Mucosa of rectum (tissue), 2 donors: ENCODE measurements around the gene ABCB6.

Experiments
- H3K27ac ChIP-seq, 2 donors: one replicate each; pipeline ENCODE4 v1.7.0; 2013; ENCODE audit warnings: inconsistent platforms in 2 of 2, low read depth in 2 of 2, low read length in 2 of 2
- H3K27me3 ChIP-seq, 2 donors: one replicate each; pipeline ENCODE4 v1.7.0; 2013; ENCODE audit warnings: low read length in 2 of 2; ENCODE audit not compliant: control insufficient read depth in 2 of 2, insufficient read depth in 2 of 2
- H3K36me3 ChIP-seq, 2 donors: one replicate each; pipeline ENCODE4 v1.7.0; 2013; ENCODE audit warnings: low read length in 2 of 2; ENCODE audit not compliant: control insufficient read depth in 2 of 2, insufficient read depth in 2 of 2
- H3K4me1 ChIP-seq, 2 donors: one replicate each; pipeline ENCODE4 v1.7.0; 2013; ENCODE audit warnings: low read length in 2 of 2, mild to moderate bottlenecking in 1 of 2; ENCODE audit not compliant: control insufficient read depth in 2 of 2, insufficient read depth in 2 of 2
- H3K4me3 ChIP-seq, 2 donors: one replicate each; pipeline ENCODE4 v1.7.0; 2013; ENCODE audit warnings: low read length in 2 of 2
- H3K9ac ChIP-seq, 2 donors: one replicate each; pipeline ENCODE4 v1.7.0; 2013; ENCODE audit warnings: low read length in 2 of 2, low read depth in 1 of 2, mild to moderate bottlenecking in 1 of 2
- H3K9me3 ChIP-seq, 2 donors: one replicate each; pipeline ENCODE4 v1.7.0; 2013; ENCODE audit warnings: low read length in 2 of 2; ENCODE audit not compliant: control insufficient read depth in 2 of 2
- donor health status: healthy.
- donor health status: Normal muscosa, but diverticular disease.

ABCB6 gene

DNA sequence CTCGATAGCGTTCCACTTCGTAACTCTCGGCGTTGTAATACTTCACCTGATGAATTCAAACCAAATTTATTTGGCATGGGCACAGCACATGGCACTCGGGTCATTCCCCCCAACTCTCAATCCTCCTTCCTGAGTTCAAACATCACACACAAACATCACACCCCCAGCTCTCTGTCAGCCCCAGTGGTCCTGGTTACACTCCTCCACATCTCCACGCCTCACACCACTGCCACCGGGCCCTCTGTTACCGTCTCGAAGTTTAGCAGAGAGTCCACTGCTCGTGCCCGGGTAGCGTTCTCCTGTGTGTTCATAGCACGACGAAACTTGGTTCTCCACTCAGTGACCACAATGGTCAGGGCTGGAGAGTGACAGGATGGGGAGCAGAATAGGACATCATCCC lies 4.6 kb downstream of the ABCB6 start:
- Histone ChIP-seq H3K27ac (no peak overlapping the region), H3K9me3 (no peaks in the 10 kb centered on the region), H3K9ac (no peak overlapping the region), H3K4me1 (peaks cover 18 to 20% of the 10 kb centered on the region in 2 donors), H3K4me3 (no peak overlapping the region), H3K27me3 (no peaks in the 10 kb centered on the region), H3K36me3 (peaks cover 19 to 24% of the 10 kb centered on the region in 2 donors)

DNA sequence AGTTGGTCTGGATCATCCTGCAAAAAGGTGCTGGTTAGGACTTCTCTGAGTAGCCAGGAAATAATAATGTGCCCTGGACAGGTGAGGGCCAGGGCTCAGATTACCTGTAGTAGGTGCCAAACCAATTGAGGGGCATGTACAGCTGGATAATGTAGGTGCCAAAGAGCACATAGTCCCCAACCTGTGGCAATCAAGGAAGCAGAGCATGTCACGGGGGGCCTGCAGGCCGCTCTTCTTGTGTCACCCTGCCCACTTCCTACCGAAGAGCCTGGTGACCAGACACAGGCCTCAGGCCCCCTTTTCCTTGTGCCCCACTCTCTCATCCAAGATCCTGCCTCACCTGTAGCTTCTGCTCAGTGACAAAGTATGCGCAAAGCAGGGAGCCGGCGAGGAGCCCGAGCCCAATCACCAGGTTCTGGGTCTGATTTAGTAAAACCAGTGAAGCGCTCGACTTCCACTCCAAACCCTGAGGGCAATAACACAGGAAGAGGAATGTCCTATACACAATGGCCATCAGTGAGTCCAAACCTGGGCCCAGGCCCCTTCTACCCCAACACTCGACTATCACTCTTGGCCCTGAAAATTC lies 5.2 kb downstream of the ABCB6 start:
- H3K4me3 ChIP-seq, result no peak overlapping the region
- H3K27me3 ChIP-seq, result no peaks in the 10 kb centered on the region
- H3K9me3 ChIP-seq, result no peaks in the 10 kb centered on the region
- no peak overlapping the region for H3K27ac ChIP-seq
- peaks cover 24 to 30% of the 10 kb centered on the region in 2 donors for H3K36me3 ChIP-seq
- H3K9ac ChIP-seq, result no peak overlapping the region
- H3K4me1 ChIP-seq, result peaks cover 13 to 14% of the 10 kb centered on the region in 2 donors

DNA sequence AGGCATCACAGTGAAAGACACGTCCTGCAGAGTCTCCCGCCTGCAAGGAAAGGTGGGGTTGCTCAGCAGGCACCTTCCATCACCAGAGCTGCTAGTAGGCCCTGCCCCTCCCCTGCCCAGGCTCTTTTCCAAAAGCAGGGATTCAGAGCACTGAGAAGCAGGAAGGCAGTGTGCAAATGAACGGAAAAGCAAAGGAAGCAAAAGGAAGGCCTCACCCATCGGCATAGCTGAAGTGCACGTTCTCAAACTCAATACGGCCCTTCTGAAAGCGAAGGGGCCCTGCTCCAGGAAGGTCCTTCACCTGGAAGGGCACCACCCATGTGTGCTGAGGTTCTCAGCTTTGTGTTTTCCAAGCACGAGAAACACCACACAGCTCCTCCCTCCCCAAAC lies 5.7 kb downstream of the ABCB6 start:
- no peaks in the 10 kb centered on the region for H3K27me3 ChIP-seq
- H3K36me3 ChIP-seq, result peaks cover 30 to 35% of the 10 kb centered on the region in 2 donors
- no peaks in the 10 kb centered on the region for H3K9me3 ChIP-seq
- H3K4me1 ChIP-seq, result peaks cover 9 to 11% of the 10 kb centered on the region in 2 donors
- H3K4me3 ChIP-seq, result no peak overlapping the region
- no peak overlapping the region for H3K9ac ChIP-seq
- no peak overlapping the region for H3K27ac ChIP-seq

DNA sequence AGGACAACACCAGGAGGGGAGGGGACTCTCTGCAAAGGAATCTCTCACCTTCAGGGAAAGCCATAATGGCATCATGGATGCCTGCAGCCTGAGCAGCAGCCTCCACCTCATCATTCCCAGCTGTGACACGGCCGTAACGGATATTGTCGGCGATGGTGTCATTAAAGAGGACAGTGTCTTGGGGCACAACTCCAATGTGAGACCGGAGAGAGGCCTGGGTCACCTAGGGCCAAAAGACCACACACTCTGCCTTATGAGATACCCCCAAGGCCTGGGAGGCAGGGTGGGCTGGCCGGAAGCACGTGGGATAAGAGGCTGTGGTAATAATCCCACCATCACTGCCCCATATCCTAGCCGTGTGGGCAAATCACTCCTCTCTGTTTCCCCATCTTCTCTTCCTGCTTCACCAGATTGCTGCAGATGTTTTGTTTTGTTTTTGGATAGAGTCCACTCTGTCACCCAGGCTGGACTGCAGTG lies 7.8 kb downstream of the ABCB6 start:
- peaks cover 14 to 17% of the 10 kb centered on the region in 2 donors for H3K4me1 ChIP-seq
- H3K27ac ChIP-seq, result no peak overlapping the region
- H3K36me3 ChIP-seq, result peaks cover 30 to 36% of the 10 kb centered on the region in 2 donors

DNA sequence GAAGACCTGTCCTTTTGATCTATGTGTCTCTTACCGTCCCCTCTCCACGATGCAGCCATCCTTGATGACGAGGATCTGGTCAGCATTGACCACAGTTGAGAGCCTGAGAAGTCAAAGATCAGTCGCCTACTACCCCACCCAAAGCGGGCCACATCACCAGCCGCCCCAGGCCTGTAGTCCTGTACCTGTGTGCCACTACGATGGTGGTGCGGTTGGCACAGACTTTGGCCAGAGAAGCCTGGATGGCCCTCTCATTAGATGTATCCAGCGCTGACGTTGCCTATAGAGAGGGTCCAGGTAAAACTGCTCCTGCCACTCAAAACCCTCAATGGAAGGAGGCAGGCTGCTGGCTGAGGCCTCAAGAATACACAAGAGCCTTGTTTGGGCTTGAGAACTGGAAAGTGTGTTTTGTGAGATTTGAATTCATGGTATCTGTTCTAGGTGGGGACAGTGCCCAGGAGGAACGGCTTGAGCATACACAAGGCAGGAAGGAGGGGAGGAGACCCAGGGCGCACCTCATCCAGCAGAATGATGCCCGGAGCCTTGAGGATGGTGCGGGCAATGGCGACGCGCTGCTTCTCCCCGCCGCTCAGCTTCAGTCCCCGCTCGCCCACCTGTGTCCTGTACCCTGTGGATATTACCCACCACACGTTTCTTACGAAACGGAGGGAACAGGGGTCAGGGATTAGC lies 8.4 kb downstream of the ABCB6 start:
- Histone ChIP-seq H3K4me3 (no peak overlapping the region), H3K27ac (no peak overlapping the region), H3K27me3 (no peaks in the 10 kb centered on the region), H3K36me3 (peaks cover 30 to 36% of the 10 kb centered on the region in 2 donors), H3K9me3 (no peaks in the 10 kb centered on the region), H3K4me1 (peaks cover 16 to 19% of the 10 kb centered on the region in 2 donors), H3K9ac (no peak overlapping the region)

More for the DNA sequence above, 7.8 kb downstream of the ABCB6 start:
- Histone ChIP-seq H3K9me3 (no peaks in the 10 kb centered on the region), H3K9ac (peak overlapping the region in 1 of 2 donors; percentile 14), H3K4me3 (peak overlapping the region in 1 of 2 donors; percentile 7), H3K27me3 (no peaks in the 10 kb centered on the region)

DNA sequence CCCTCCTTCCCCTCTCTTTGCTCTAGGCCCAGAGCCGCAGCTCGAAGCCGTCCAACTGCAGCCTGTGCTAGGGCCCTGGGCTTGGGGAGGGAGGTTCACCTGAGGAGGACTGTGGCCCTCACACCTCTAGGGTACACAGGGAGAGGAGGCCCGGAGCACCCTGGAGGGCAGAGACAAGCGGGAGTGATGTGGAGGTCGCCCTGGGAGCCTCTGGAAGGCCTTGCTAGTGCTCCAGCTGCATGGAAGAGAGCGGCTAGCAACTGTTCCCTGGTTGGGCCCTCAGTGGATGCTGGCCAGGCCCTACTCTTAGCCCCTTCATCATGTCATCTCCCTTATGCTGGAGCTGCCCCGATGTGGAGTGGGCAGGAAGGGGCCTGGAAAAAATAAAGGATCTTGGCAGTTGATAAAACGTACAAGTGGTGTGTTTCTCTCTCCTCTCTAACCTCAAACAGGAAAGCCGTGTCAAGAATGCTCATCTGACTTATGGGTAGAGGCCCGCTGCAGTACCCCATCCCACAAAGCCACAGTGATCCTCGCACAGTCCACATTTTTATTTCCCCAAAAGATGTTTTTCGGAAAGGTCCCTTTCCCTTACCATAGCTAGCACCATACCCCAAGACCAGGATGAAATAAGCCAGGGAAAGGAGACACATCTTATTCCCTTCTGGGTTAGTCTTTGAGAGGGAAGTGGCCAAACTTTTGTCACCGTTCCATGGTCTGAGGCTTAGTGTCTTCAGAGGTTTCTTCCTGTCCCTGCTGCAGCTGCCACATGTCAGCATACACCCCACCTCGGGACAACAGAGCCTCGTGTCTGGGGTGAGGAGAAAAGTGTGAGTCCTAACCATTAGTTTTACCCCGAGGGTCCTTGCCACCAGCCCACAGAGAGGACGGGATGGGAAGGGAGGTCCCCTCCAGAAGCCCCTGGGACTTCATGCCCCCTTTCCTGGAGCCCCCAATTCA lies 9.2 kb downstream of the ABCB6 start:
- H3K4me1 ChIP-seq, result peaks cover 16 to 19% of the 10 kb centered on the region in 2 donors
- peak overlapping the region in 1 of 2 donors; percentile 23 for H3K27ac ChIP-seq
- H3K4me3 ChIP-seq, result no peak overlapping the region
- peaks cover 26 to 32% of the 10 kb centered on the region in 2 donors for H3K36me3 ChIP-seq
- H3K27me3 ChIP-seq, result no peaks in the 10 kb centered on the region
- H3K9me3 ChIP-seq, result no peaks in the 10 kb centered on the region
- H3K9ac ChIP-seq, result no peak overlapping the region

DNA sequence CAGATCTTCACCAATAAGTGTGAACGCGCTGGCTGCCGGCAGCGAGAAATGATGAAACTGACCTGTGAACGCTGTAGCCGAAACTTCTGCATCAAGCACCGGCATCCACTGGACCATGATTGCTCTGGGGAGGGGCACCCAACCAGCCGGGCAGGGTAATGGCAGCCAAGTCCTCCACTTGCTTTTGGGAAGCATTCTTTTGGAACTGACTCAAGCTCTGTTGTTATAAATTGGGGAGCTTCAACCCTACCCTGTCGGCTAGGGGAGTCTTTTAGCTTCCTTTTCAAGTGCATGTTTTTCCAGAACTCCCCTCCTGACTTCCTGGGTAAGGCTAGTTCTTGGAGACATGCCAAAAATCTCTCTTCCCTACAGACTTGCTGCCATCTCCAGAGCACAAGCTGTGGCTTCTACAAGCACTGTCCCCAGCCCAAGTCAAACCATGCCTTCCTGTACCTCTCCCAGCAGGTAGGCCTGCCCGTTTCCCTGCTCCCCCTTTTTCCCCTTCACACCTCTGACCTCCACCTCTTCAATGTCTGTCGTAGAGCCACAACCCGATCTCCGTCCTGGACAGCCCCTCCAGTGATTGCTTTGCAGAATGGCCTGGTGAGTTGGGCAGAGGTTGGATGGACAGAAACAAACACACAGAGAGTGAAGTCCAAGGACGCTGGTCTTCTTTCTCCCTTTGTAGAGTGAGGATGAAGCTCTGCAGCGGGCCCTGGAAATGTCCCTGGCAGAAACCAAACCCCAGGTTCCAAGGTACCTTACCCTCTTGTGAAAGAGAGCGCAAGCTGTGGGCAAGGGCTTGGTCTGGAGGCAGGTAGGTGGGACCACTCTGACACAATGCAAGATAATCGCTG lies 10.6 kb downstream of the ABCB6 start:
- Histone ChIP-seq H3K27me3 (no peaks in the 10 kb centered on the region), H3K4me1 (peaks cover 16 to 19% of the 10 kb centered on the region in 2 donors), H3K27ac (no peak overlapping the region), H3K36me3 (peaks cover 23 to 29% of the 10 kb centered on the region in 2 donors), H3K4me3 (peak overlapping the region in 1 of 2 donors; percentile 79), H3K9me3 (no peaks in the 10 kb centered on the region), H3K9ac (peak overlapping the region in 1 of 2 donors; percentile 67)

DNA sequence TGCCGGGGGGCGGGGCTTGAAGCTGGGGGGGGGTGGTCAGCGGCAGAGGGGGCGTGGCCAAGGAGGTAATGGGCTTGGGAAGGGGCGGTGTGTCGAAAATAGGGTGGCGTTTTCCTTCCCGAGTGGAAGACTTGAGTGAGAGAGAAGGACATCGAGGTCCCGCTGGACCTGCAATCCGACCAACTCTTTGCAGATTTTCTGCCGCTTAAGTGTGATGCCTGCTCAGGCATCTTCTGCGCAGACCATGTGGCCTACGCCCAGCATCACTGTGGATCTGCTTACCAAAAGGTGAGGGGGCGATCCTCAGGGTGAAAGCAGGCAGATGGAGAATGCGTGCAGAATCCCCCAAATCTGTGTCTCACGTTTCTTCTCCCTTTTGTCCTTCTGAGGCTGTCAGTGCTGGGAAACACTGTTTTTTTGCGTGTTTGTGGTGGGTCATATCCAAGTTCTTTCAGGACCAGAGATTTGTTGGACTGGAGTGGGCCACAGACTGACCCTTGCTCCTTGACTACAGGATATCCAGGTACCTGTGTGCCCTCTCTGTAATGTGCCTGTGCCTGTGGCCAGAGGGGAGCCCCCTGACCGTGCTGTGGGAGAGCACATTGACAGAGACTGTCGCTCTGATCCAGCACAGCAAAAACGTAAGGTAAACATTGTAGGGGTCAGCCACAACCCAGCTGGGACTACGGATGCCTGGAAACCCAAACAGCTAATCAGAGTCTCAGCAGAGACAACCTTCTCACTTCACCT lies 11.4 kb downstream of the ABCB6 start:
- peak overlapping the region; percentile 56 to 79 for H3K4me3 ChIP-seq
- H3K27me3 ChIP-seq, result no peaks in the 10 kb centered on the region
- peak overlapping the region; percentile 38 to 67 for H3K9ac ChIP-seq
- H3K9me3 ChIP-seq, result no peaks in the 10 kb centered on the region
- peaks cover 18 to 28% of the 10 kb centered on the region in 2 donors for H3K36me3 ChIP-seq
- H3K27ac ChIP-seq, result peak overlapping the region; percentile 94 to 98
- H3K4me1 ChIP-seq, result peaks cover 16 to 19% of the 10 kb centered on the region in 2 donors
